HPDE6-E6E7 (cell line): ENCODE results near the gene UGT2B15.
"Not testable (repeated sequence)": the region's sequence is repeated elsewhere in the genome, so short reads cannot be mapped to it uniquely, and the experiment has no call there.

ENCODE experiments used
- DNase-seq: peaks from one replicate; pipeline ENCODE4 v3.0.0; 2011; ENCODE audit warnings: missing footprints; ENCODE audit errors: extremely low spot score

Gene UGT2B15

DNA sequence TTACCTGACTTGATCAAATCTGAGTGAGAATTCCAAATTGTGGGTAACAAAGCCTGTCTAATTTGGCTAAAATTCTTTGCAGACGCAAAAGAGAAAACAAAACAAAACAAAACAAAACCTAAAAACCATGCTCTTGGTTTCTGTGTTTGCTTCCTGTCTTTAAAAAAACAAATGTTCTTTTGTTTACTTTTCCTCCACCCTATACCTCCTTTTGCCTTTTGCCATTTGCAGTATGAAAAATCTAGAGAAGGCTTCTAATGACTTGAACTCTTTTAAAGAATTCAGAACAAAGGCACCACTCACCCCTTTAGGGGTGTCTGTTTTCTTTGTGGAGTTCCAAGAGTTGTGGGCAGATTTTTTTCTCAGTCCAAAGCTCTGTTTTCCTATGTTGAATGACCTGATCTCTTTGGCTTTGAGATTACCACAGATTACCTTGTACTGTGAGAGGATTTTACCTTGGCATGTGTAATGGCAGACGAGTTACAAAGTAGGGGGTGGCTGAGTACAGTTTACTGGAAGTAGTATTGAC lies 13.9 kb downstream of the UGT2B15 start:
- not testable (repeated sequence) for DNase-seq

GRCh38 chr4:68655764-68656444 lies 14.5 kb downstream of the UGT2B15 start:
- DNase-seq = no peak

DNA sequence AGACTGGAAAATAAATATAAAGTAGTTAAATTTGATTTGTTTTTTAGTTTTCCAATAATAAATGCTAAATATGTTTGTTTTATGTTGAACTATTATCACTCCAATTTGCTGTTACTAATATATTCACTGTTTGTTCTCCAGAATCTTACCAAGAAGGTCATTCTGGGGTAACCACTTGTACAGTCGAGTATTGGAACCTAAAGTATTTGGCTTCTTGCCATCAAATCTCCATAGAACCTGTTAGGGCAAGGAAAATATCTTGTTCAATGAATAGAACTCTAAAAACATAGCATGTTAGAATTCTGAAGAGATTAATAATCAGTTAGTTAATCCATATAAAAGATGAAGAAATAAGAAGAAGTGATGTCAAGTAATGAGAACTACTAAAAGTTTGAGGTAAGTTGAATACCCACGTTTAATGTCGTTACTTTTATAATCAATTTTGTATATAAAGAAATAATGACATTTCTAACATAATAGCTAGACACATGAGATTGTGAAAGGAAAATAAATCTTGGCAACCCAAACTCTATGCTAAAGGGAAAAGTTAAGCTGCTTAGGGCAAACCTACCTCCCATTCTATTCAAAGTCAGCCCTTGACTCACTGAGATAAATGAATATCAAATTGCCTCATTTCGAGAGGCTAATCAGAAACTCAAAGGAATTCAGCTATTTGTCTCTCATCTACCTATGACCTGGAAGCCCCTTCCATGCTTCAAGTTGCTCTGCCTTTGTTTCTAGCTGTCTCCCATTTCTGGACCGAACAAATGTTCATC lies 15.3 kb downstream of the UGT2B15 start:
- DNase-seq = no peak

- no peak for DNase-seq
Observed at GRCh38 chr4:68651932-68652331, 18.5 kb downstream of the UGT2B15 start.

GRCh38 chr4:68630371-68630770 lies 40.1 kb downstream of the UGT2B15 start:
- no peak for DNase-seq

- DNase-seq = not testable (repeated sequence)
Observed at GRCh38 chr4:68622731-68623130, 47.7 kb downstream of the UGT2B15 start.

- no peak for DNase-seq
Observed at GRCh38 chr4:68617003-68617698, 53.3 kb downstream of the UGT2B15 start.

- no peak for DNase-seq
Observed at GRCh38 chr4:68615699-68616422, 54.6 kb downstream of the UGT2B15 start.

- DNase-seq = no peak
Observed at GRCh38 chr4:68613752-68614151, 56.7 kb downstream of the UGT2B15 start.

DNA sequence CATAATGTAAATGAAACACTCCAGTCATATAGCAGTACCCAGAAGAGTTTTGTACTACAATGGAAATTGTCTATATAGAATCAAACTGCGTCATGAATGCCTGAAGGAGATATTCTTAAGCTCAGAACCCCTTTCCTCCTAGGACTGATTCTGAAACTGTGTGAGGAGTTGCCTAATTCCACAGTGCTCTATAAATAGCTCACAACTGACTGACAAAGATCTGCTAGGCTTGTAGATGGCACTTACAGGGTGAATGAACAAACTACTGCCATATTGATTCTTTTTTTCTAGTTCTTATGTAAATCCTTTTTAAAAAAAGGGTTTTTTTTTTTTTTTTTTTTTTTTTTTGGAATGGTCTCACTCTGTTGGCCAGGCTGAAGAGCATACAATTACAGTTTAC lies 64.2 kb downstream of the UGT2B15 start:
- DNase-seq = no peak

GRCh38 chr4:68599150-68599549 lies 71.3 kb downstream of the UGT2B15 start:
- no peak for DNase-seq

DNA sequence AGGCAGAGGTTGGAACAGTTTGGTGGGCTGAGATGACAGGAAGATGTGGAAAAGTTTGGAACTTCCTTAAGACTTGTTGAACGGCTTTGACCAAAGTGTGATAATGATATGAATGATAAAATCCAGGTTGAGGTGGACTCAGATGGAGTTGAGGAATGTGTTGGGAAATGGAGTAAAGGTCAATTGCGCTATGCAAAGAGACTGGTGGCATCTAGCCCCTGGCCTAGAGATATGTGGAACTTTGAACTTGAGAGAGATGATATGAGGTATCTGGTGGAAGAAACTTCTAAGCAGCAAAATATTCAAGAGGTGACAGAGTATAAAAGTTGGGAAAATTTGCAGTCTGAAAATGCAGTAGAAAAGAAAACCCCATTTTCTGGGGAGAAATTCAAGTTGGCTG lies 73.0 kb downstream of the UGT2B15 start:
- DNase-seq = no peak
